GM19395 (cell line): ENCODE results near the gene ARHGEF1.
"Not testable (repeated sequence)": the region's sequence is repeated elsewhere in the genome, so short reads cannot be mapped to it uniquely, and the experiment has no call there.

ENCODE experiments used
- ATAC-seq: cut with Tn5 transposase; IDR thresholded peaks from one replicate; pipeline ENCODE4 v1.9.1; 2021; ENCODE audit warnings: mild to moderate bottlenecking, moderate library complexity; ENCODE audit not compliant: unreplicated experiment

The ARHGEF1 gene

GRCh38 chr19:41903193-41903953 is 20.4 kb downstream of the ARHGEF1 start:
- ATAC-seq = no peak

- no peak for ATAC-seq
Observed at GRCh38 chr19:41904118-41904870, 21.3 kb downstream of the ARHGEF1 start.

- ATAC-seq = no peak
Observed at GRCh38 chr19:41905273-41906002, 22.5 kb downstream of the ARHGEF1 start.

GRCh38 chr19:41906271-41906670 is 23.3 kb downstream of the ARHGEF1 start:
- ATAC-seq = no peak

GRCh38 chr19:41906916-41907680 is 24.1 kb downstream of the ARHGEF1 start:
- ATAC-seq = no peak

- ATAC-seq = no peak
Observed at GRCh38 chr19:41907994-41908615, 25.1 kb downstream of the ARHGEF1 start.

GRCh38 chr19:41908724-41909464 is 25.9 kb downstream of the ARHGEF1 start:
- no peak for ATAC-seq

GRCh38 chr19:41909706-41910105 is 26.7 kb downstream of the ARHGEF1 start:
- ATAC-seq = no peak

- ATAC-seq = no peak
Observed at GRCh38 chr19:41910240-41910991, 27.4 kb downstream of the ARHGEF1 start.

- ATAC-seq = no peak
Observed at GRCh38 chr19:41910992-41911888, 28.3 kb downstream of the ARHGEF1 start.

GRCh38 chr19:41911889-41912731 is 29.1 kb downstream of the ARHGEF1 start:
- ATAC-seq = no peak

GRCh38 chr19:41912899-41913537 is 30.0 kb downstream of the ARHGEF1 start:
- no peak for ATAC-seq

- no peak for ATAC-seq
Observed at GRCh38 chr19:41913538-41914423, 30.8 kb downstream of the ARHGEF1 start.

- not testable (repeated sequence) for ATAC-seq
Observed at GRCh38 chr19:41914424-41914834, 31.4 kb downstream of the ARHGEF1 start.

GRCh38 chr19:41915021-41915775 is 32.2 kb downstream of the ARHGEF1 start:
- ATAC-seq = no peak
